PFSK-1 (cell line): ENCODE data around the gene RND3.

Experiments used
- FOXP2 ChIP-seq: optimal IDR thresholded peaks from 2 replicates; pipeline ENCODE3; 2011; ENCODE audit warnings: borderline replicate concordance, control low read depth, inconsistent platforms; ENCODE audit not compliant: insufficient read depth; ENCODE audit errors: extremely low read length, extremely low read depth
- POLR2AphosphoS5 ChIP-seq: IDR thresholded peaks from 2 replicates; pipeline ENCODE4 v1.6.1; 2012; ENCODE audit warnings: low read depth, mild to moderate bottlenecking, control low read depth, low read length, moderate library complexity
- SIN3A ChIP-seq: IDR thresholded peaks from 2 replicates; pipeline ENCODE4 v1.6.1; 2012; ENCODE audit warnings: mild to moderate bottlenecking, low read length, moderate library complexity, borderline replicate concordance; ENCODE audit not compliant: insufficient read depth
- TAF1 ChIP-seq: IDR thresholded peaks from 2 replicates; pipeline ENCODE4 v1.6.1; 2012; ENCODE audit warnings: low read length, control low read depth, borderline replicate concordance; ENCODE audit not compliant: insufficient read depth
- TF ChIP-seq, protein P1 (sequence below), 2 experiments: IDR thresholded peaks; 2 replicates each; pipeline versions ENCODE4 v1.6.1 to v1.8.0; 2011 to 2012; ENCODE audit warnings: low read depth in 2 of 2, low read length in 2 of 2, control low read depth in 1 of 2, inconsistent platforms in 1 of 2, mild to moderate bottlenecking in 1 of 2, moderate library complexity in 1 of 2; ENCODE audit not compliant: insufficient read depth in 1 of 2

DNA sequence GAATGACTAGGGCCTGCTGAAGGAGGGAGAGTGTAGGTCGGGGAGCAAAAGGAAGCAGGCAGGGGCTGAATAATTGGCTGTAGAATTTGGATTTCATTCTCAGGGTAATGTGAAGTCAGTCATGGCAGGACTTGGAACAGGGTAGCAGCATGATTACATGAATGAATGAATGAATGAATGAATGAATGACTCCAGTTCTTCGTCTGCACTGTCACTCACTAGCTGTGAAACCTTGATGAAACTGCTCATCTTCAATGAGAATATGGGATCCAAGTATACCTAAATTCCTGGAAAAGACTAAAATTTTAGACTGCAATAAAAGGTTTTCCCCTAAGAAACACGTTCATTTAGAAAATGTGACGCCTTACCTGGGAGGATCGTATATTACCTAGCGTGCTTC is 3.0 kb upstream of the RND3 start:
- TF ChIP-seq, protein P1, sequence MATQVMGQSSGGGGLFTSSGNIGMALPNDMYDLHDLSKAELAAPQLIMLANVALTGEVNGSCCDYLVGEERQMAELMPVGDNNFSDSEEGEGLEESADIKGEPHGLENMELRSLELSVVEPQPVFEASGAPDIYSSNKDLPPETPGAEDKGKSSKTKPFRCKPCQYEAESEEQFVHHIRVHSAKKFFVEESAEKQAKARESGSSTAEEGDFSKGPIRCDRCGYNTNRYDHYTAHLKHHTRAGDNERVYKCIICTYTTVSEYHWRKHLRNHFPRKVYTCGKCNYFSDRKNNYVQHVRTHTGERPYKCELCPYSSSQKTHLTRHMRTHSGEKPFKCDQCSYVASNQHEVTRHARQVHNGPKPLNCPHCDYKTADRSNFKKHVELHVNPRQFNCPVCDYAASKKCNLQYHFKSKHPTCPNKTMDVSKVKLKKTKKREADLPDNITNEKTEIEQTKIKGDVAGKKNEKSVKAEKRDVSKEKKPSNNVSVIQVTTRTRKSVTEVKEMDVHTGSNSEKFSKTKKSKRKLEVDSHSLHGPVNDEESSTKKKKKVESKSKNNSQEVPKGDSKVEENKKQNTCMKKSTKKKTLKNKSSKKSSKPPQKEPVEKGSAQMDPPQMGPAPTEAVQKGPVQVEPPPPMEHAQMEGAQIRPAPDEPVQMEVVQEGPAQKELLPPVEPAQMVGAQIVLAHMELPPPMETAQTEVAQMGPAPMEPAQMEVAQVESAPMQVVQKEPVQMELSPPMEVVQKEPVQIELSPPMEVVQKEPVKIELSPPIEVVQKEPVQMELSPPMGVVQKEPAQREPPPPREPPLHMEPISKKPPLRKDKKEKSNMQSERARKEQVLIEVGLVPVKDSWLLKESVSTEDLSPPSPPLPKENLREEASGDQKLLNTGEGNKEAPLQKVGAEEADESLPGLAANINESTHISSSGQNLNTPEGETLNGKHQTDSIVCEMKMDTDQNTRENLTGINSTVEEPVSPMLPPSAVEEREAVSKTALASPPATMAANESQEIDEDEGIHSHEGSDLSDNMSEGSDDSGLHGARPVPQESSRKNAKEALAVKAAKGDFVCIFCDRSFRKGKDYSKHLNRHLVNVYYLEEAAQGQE (IDR thresholded peaks at IDR 0.05; ENCODE audit: insufficient read depth in 1 of 2, low read depth in 2 of 2, low read length in 2 of 2), result no peak
- no peak for TF ChIP-seq TAF1
- no peak for TF ChIP-seq SIN3A
- no peak for TF ChIP-seq POLR2AphosphoS5
- TF ChIP-seq FOXP2, result no peak
